HEK293 (cell line): ENCODE results near the gene GNPTG.

Source experiments
- CTCF ChIA-PET: fragments of 350-600 bp; formaldehyde crosslinking; extraction: SDS; loops from one replicate; lab custom pipeline; 2021; ENCODE audit warnings: antibody characterized with exemption; lab: Yijun Ruan, JAX
- POLR2A ChIA-PET: fragments of 300-600 bp; formaldehyde crosslinking; extraction: SDS; loops from one replicate; lab custom pipeline; 2020; ENCODE audit warnings: antibody characterized with exemption, inconsistent platforms; lab: Yijun Ruan, JAX
- H3K27ac ChIP-seq: fragments of 200-500 bp; sonication (Bioruptor generic); 2 replicates; pipeline ENCODE4 v1.5.1; 2014; ENCODE audit warnings: low read depth, low read length, control low read depth, inconsistent platforms; ENCODE audit errors: extremely low read depth
- H3K36me3 ChIP-seq, 2 experiments: fragments of 200-500 bp in 1 of 2; sonication (Bioruptor generic) in 1 of 2; 1 replicate in 1 of 2; 2 replicates in 1 of 2; pipeline ENCODE4 v1.5.1; 2014 to 2017; ENCODE audit warnings: inconsistent platforms in 2 of 2, low read length in 2 of 2; ENCODE audit not compliant: control insufficient read depth in 2 of 2, insufficient read depth in 1 of 2
- H3K4me1 ChIP-seq: fragments of 200-500 bp; sonication (Bioruptor generic); 2 replicates; pipeline ENCODE4 v1.5.1; 2014; ENCODE audit warnings: mild to moderate bottlenecking, low read length, inconsistent platforms; ENCODE audit not compliant: control insufficient read depth, insufficient read depth
- H3K4me3 ChIP-seq: 2 replicates; pipeline ENCODE4 v1.5.1; 2011; ENCODE audit warnings: low read depth, mild to moderate bottlenecking, control low read depth, low read length, moderate library complexity
- H3K9me3 ChIP-seq: fragments of 200-500 bp; sonication (Bioruptor generic); 2 replicates; pipeline ENCODE4 v1.5.1; 2014; ENCODE audit warnings: low read depth, low read length, inconsistent platforms; ENCODE audit not compliant: control insufficient read depth, insufficient read depth
- EGR2 ChIP-seq: fragments of 450-650 bp; formaldehyde crosslinking; IDR thresholded peaks from 2 replicates; pipeline ENCODE4 v1.5.1; 2016; ENCODE audit warnings: low read depth, missing biosample characterization, missing genetic modification characterization
- KLF1 ChIP-seq: fragments of 450-650 bp; formaldehyde crosslinking; IDR thresholded peaks from 2 replicates; pipeline ENCODE4 v1.5.1; 2016; ENCODE audit warnings: missing biosample characterization, missing genetic modification characterization
- SCRT1 ChIP-seq: fragments of 450-650 bp; formaldehyde crosslinking; IDR thresholded peaks from 2 replicates; pipeline ENCODE4 v1.5.1; 2016; ENCODE audit warnings: missing biosample characterization, missing genetic modification characterization, borderline replicate concordance
- ZNF169 ChIP-seq: fragments of 450-650 bp; formaldehyde crosslinking; IDR thresholded peaks from 2 replicates; pipeline ENCODE4 v1.5.1; 2016; ENCODE audit warnings: missing biosample characterization, missing genetic modification characterization
- ZNF214 ChIP-seq: fragments of 450-650 bp; formaldehyde crosslinking; IDR thresholded peaks from 2 replicates; pipeline ENCODE4 v1.5.1; 2017; ENCODE audit warnings: missing biosample characterization, mild to moderate bottlenecking, missing genetic modification characterization, borderline replicate concordance
- ZNF48 ChIP-seq: fragments of 450-650 bp; formaldehyde crosslinking; IDR thresholded peaks from 2 replicates; pipeline ENCODE4 v1.5.1; 2016; ENCODE audit warnings: missing biosample characterization, missing genetic modification characterization
- ZNF521 ChIP-seq: fragments of 450-650 bp; formaldehyde crosslinking; IDR thresholded peaks from 2 replicates; pipeline ENCODE4 v1.5.1; 2017; ENCODE audit warnings: missing biosample characterization, mild to moderate bottlenecking, missing genetic modification characterization
- ZNF776 ChIP-seq: fragments of 450-650 bp; formaldehyde crosslinking; IDR thresholded peaks from 2 replicates; pipeline ENCODE4 v1.5.0; 2017; ENCODE audit warnings: missing biosample characterization, missing genetic modification characterization, borderline replicate concordance
- TF ChIP-seq, protein P1 (sequence below): fragments of 450-650 bp; formaldehyde crosslinking; IDR thresholded peaks from 2 replicates; pipeline ENCODE4 v1.5.1; 2016; ENCODE audit warnings: missing biosample characterization, missing genetic modification characterization
- TF ChIP-seq, protein P2 (sequence below): fragments of 450-650 bp; formaldehyde crosslinking; IDR thresholded peaks from 2 replicates; pipeline ENCODE4 v1.5.1; 2016; ENCODE audit warnings: missing biosample characterization, missing genetic modification characterization
- TF ChIP-seq, protein P3 (sequence below): fragments of 450-650 bp; formaldehyde crosslinking; conservative IDR thresholded peaks from 2 replicates; pipeline ENCODE4 v1.5.1; 2016; ENCODE audit warnings: low read depth, missing biosample characterization, missing genetic modification characterization
- TF ChIP-seq, protein P4 (sequence below): fragments of 450-650 bp; formaldehyde crosslinking; IDR thresholded peaks from 2 replicates; pipeline ENCODE4 v1.5.1; 2016; ENCODE audit warnings: missing biosample characterization, missing genetic modification characterization

The GNPTG gene

DNA sequence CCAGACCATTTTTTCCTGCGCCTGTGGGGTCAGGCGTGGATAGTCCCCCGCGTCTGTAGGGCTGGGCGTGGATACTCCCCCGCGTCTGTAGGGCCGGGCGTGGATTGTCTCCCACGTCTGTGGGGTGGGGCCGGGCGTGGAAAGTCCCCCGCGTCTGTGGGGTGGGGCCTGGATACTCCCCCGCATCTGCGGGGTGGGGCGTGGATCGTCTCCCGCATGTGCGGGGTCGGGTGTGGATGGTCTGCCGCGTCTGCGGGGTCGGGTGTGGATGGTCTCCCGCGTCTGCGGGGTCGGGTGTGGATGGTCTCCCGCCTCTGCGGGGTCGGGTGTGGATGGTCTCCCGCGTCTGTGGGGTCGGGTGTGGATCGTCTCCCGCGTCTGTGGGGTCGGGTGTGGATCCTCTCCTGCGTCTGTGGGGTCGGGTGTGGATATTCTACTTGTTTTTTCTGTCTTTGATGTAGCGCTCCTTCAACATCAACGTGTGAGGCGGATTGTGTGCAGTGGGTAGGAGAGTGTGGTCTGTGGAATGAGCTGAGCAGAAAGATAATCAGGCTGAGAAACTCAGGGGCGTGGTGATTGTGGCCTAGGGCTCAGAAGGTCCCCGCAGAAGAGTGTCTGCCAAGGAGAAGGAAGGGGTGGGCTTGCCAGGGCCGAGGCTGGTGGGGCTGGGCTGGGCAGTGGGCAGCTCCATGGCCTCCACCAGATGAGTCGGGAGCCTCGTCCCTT is 3.2 kb downstream of the GNPTG start:
- H3K4me1 ChIP-seq = peaks cover 5% of the 10 kb centered on the region; the same call in 1 of the 2 replicates
- peaks cover 0 to 17% of the 10 kb centered on the region in 2 experiments; a peak in 2 of 3 replicates for H3K36me3 ChIP-seq
- CTCF ChIA-PET = interaction anchor here (0.8 kb wide), 1 partner anchor 9 kb away, joined by 5 read pairs; no protein-coding TSS in a partner anchor
- TF ChIP-seq, protein P1, sequence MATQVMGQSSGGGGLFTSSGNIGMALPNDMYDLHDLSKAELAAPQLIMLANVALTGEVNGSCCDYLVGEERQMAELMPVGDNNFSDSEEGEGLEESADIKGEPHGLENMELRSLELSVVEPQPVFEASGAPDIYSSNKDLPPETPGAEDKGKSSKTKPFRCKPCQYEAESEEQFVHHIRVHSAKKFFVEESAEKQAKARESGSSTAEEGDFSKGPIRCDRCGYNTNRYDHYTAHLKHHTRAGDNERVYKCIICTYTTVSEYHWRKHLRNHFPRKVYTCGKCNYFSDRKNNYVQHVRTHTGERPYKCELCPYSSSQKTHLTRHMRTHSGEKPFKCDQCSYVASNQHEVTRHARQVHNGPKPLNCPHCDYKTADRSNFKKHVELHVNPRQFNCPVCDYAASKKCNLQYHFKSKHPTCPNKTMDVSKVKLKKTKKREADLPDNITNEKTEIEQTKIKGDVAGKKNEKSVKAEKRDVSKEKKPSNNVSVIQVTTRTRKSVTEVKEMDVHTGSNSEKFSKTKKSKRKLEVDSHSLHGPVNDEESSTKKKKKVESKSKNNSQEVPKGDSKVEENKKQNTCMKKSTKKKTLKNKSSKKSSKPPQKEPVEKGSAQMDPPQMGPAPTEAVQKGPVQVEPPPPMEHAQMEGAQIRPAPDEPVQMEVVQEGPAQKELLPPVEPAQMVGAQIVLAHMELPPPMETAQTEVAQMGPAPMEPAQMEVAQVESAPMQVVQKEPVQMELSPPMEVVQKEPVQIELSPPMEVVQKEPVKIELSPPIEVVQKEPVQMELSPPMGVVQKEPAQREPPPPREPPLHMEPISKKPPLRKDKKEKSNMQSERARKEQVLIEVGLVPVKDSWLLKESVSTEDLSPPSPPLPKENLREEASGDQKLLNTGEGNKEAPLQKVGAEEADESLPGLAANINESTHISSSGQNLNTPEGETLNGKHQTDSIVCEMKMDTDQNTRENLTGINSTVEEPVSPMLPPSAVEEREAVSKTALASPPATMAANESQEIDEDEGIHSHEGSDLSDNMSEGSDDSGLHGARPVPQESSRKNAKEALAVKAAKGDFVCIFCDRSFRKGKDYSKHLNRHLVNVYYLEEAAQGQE (tag by site-specific recombination) = no peak
- no peak for TF ChIP-seq ZNF214 (tag by site-specific recombination)
- peak; percentile 33 for TF ChIP-seq EGR2 (tag by site-specific recombination)
- peak; percentile 50; the same call in 1 of the 2 replicates for TF ChIP-seq KLF1 (tag by site-specific recombination)
- TF ChIP-seq, protein P2, sequence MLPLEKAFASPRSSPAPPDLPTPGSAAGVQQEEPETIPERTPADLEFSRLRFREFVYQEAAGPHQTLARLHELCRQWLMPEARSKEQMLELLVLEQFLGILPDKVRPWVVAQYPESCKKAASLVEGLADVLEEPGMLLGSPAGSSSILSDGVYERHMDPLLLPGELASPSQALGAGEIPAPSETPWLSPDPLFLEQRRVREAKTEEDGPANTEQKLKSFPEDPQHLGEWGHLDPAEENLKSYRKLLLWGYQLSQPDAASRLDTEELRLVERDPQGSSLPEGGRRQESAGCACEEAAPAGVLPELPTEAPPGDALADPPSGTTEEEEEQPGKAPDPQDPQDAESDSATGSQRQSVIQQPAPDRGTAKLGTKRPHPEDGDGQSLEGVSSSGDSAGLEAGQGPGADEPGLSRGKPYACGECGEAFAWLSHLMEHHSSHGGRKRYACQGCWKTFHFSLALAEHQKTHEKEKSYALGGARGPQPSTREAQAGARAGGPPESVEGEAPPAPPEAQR (tag by site-specific recombination) = no peak
- TF ChIP-seq, protein P3, sequence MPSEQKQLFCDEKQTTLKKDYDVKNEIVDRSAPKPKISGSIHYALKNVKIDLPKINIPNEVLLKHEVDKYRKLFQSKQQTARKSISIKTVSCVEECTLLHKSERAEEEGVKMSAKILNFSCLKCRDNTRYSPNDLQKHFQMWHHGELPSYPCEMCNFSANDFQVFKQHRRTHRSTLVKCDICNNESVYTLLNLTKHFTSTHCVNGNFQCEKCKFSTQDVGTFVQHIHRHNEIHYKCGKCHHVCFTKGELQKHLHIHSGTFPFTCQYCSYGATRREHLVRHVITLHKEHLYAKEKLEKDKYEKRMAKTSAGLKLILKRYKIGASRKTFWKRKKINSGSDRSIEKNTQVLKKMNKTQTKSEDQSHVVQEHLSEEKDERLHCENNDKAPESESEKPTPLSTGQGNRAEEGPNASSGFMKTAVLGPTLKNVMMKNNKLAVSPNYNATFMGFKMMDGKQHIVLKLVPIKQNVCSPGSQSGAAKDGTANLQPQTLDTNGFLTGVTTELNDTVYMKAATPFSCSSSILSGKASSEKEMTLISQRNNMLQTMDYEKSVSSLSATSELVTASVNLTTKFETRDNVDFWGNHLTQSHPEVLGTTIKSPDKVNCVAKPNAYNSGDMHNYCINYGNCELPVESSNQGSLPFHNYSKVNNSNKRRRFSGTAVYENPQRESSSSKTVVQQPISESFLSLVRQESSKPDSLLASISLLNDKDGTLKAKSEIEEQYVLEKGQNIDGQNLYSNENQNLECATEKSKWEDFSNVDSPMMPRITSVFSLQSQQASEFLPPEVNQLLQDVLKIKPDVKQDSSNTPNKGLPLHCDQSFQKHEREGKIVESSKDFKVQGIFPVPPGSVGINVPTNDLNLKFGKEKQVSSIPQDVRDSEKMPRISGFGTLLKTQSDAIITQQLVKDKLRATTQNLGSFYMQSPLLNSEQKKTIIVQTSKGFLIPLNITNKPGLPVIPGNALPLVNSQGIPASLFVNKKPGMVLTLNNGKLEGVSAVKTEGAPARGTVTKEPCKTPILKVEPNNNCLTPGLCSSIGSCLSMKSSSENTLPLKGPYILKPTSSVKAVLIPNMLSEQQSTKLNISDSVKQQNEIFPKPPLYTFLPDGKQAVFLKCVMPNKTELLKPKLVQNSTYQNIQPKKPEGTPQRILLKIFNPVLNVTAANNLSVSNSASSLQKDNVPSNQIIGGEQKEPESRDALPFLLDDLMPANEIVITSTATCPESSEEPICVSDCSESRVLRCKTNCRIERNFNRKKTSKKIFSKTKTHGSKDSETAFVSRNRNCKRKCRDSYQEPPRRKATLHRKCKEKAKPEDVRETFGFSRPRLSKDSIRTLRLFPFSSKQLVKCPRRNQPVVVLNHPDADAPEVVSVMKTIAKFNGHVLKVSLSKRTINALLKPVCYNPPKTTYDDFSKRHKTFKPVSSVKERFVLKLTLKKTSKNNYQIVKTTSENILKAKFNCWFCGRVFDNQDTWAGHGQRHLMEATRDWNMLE (tag by site-specific recombination) = no peak
- TF ChIP-seq, protein P4, sequence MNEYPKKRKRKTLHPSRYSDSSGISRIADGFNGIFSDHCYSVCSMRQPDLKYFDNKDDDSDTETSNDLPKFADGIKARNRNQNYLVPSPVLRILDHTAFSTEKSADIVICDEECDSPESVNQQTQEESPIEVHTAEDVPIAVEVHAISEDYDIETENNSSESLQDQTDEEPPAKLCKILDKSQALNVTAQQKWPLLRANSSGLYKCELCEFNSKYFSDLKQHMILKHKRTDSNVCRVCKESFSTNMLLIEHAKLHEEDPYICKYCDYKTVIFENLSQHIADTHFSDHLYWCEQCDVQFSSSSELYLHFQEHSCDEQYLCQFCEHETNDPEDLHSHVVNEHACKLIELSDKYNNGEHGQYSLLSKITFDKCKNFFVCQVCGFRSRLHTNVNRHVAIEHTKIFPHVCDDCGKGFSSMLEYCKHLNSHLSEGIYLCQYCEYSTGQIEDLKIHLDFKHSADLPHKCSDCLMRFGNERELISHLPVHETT (tag by site-specific recombination) = no peak
- no peak for TF ChIP-seq ZNF169 (tag by site-specific recombination)
- no peak for TF ChIP-seq SCRT1
- TF ChIP-seq ZNF776 (tag by site-specific recombination) = no peak
- TF ChIP-seq ZNF521 (tag by site-specific recombination) = no peak
- no peak for TF ChIP-seq ZNF48 (tag by site-specific recombination)
- POLR2A ChIA-PET = no interaction called here
- H3K9me3 ChIP-seq = no peaks in the 10 kb centered on the region
- H3K4me3 ChIP-seq = no peak overlapping the region
- H3K27ac ChIP-seq = no peak overlapping the region
